DLD1 (cell line): Measurements from ENCODE around the gene RILPL1.
"Not testable (repeated sequence)": the region's sequence is repeated elsewhere in the genome, so short reads cannot be mapped to it uniquely, and the experiment has no call there.

Experiments
- in situ Hi-C: cut with HindIII; loops from 2 replicates; pipeline ENCODE4 v1.10.0; 2017; ENCODE audit warnings: low sequenced_read_pairs

Gene RILPL1

GRCh38 chr12:123498126-123498825 lies 35.2 kb downstream of the RILPL1 start:
- in situ Hi-C loops = no loop called here

- in situ Hi-C loops = no loop called here
Observed at GRCh38 chr12:123497065-123497464, 36.5 kb downstream of the RILPL1 start.

- in situ Hi-C loops = no loop called here
Observed at GRCh38 chr12:123494124-123494851, 39.2 kb downstream of the RILPL1 start.

- in situ Hi-C loops = not testable (repeated sequence)
Observed at GRCh38 chr12:123492339-123493039, 41.0 kb downstream of the RILPL1 start.

GRCh38 chr12:123491481-123491880 lies 42.0 kb downstream of the RILPL1 start:
- in situ Hi-C loops = no loop called here

- in situ Hi-C loops = no loop called here
Observed at GRCh38 chr12:123491056-123491455, 42.5 kb downstream of the RILPL1 start.

- in situ Hi-C loops = no loop called here
Observed at GRCh38 chr12:123490089-123490488, 43.4 kb downstream of the RILPL1 start.

GRCh38 chr12:123489580-123489979 lies 43.9 kb downstream of the RILPL1 start:
- in situ Hi-C loops = no loop called here

GRCh38 chr12:123488539-123489230 lies 44.8 kb downstream of the RILPL1 start:
- in situ Hi-C loops = no loop called here

- in situ Hi-C loops = no loop called here
Observed at GRCh38 chr12:123487428-123487827, 46.1 kb downstream of the RILPL1 start.

GRCh38 chr12:123485756-123486155 lies 47.8 kb downstream of the RILPL1 start:
- in situ Hi-C loops = no loop called here

- in situ Hi-C loops = no loop called here
Observed at GRCh38 chr12:123483602-123484248, 49.8 kb downstream of the RILPL1 start.

- in situ Hi-C loops = no loop called here
Observed at GRCh38 chr12:123482876-123483275, 50.6 kb downstream of the RILPL1 start.

GRCh38 chr12:123481251-123481650 lies 52.3 kb downstream of the RILPL1 start:
- in situ Hi-C loops = not testable (repeated sequence)

- in situ Hi-C loops = no loop called here
Observed at GRCh38 chr12:123479442-123480180, 53.9 kb downstream of the RILPL1 start.

- in situ Hi-C loops = no loop called here
Observed at GRCh38 chr12:123478762-123479161, 54.8 kb downstream of the RILPL1 start.

GRCh38 chr12:123478069-123478468 lies 55.5 kb downstream of the RILPL1 start:
- in situ Hi-C loops = no loop called here

GRCh38 chr12:123475246-123475703 lies 58.2 kb downstream of the RILPL1 start:
- in situ Hi-C loops = no loop called here

GRCh38 chr12:123474485-123475245 lies 58.9 kb downstream of the RILPL1 start:
- in situ Hi-C loops = no loop called here
